ENCODE measurements around the gene CCDC68.

The CCDC68 gene

DNA sequence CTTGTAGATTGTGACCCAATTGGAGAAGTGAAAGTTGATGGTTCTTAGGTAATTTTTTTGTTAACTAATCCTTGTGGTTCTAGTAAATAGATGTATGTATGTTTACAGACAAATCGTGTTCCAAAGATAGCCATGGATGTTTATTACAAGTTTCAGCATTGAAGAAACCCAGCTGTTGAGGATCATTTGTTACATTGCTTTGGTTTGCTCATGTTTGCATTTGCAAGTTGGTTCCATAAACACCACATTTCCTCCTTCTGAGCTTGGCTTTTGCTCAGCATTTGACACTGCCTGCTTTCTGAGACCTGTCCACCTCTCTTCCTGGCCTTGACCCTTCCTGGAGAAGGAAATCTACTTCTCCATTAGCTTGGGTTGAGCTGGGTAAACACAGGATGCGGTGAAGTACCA lies 1.8 kb upstream of the CCDC68 start:
- Histone ChIP-seq H3K4me3 (ENCODE audit: low read depth, low read length) (no peak overlapping the region), H3K36me3 (ENCODE audit: control insufficient read depth in 2 of 2, insufficient read depth in 1 of 2, low read length in 2 of 2) (no peaks in the 10 kb centered on the region), H3K4me1 (ENCODE audit: control insufficient read depth, insufficient read depth, low read length) (peaks cover 8% of the 10 kb centered on the region; the same call in 1 of the 2 replicates), H3K27ac (ENCODE audit: extremely low read depth, low read depth, low read length) (no peak overlapping the region), H3K9me3 (ENCODE audit: control insufficient read depth, insufficient read depth, low read depth, low read length) (no peaks in the 10 kb centered on the region)
- TF ChIP-seq, protein P1, sequence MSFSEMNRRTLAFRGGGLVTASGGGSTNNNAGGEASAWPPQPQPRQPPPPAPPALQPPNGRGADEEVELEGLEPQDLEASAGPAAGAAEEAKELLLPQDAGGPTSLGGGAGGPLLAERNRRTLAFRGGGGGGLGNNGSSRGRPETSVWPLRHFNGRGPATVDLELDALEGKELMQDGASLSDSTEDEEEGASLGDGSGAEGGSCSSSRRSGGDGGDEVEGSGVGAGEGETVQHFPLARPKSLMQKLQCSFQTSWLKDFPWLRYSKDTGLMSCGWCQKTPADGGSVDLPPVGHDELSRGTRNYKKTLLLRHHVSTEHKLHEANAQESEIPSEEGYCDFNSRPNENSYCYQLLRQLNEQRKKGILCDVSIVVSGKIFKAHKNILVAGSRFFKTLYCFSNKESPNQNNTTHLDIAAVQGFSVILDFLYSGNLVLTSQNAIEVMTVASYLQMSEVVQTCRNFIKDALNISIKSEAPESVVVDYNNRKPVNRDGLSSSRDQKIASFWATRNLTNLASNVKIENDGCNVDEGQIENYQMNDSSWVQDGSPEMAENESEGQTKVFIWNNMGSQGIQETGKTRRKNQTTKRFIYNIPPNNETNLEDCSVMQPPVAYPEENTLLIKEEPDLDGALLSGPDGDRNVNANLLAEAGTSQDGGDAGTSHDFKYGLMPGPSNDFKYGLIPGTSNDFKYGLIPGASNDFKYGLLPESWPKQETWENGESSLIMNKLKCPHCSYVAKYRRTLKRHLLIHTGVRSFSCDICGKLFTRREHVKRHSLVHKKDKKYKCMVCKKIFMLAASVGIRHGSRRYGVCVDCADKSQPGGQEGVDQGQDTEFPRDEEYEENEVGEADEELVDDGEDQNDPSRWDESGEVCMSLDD (tag by site-specific recombination; IDR thresholded peaks at IDR 0.05), result no peak
- CTCF ChIA-PET, result interaction anchor here (0.5 to 0.6 kb wide), 2 partner anchors 59 to 664 kb away, joined by 3 to 4 read pairs; no protein-coding TSS in a partner anchor
- POLR2A ChIA-PET, result no interaction called here

DNA sequence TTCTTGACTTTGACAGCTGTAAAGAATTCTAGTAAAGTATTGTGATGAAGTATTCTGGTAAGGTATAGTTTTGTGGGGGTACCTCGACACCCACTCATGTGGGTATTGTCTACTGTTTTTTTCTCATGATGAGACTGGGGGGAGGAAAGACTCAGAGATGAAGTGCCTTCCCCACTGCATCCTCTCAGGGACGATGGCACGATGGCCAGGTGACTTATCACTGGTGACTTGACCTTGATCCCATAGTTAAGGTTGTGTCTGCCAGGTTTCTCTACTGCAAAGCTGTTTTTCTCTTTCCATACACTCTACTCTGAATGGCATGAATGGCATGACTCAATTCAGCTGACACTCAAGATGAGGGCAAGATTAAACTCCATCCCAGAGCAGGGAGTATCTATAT lies 936 bp upstream of the CCDC68 start:
- H3K36me3 ChIP-seq (ENCODE audit: control insufficient read depth in 2 of 2, insufficient read depth in 1 of 2, low read length in 2 of 2), result no peaks in the 10 kb centered on the region
- no peak overlapping the region for H3K4me3 ChIP-seq (ENCODE audit: low read depth, low read length)
- H3K4me1 ChIP-seq (ENCODE audit: control insufficient read depth, insufficient read depth, low read length), result peaks cover 8% of the 10 kb centered on the region; the same call in 1 of the 2 replicates
- TF ChIP-seq, protein P2, sequence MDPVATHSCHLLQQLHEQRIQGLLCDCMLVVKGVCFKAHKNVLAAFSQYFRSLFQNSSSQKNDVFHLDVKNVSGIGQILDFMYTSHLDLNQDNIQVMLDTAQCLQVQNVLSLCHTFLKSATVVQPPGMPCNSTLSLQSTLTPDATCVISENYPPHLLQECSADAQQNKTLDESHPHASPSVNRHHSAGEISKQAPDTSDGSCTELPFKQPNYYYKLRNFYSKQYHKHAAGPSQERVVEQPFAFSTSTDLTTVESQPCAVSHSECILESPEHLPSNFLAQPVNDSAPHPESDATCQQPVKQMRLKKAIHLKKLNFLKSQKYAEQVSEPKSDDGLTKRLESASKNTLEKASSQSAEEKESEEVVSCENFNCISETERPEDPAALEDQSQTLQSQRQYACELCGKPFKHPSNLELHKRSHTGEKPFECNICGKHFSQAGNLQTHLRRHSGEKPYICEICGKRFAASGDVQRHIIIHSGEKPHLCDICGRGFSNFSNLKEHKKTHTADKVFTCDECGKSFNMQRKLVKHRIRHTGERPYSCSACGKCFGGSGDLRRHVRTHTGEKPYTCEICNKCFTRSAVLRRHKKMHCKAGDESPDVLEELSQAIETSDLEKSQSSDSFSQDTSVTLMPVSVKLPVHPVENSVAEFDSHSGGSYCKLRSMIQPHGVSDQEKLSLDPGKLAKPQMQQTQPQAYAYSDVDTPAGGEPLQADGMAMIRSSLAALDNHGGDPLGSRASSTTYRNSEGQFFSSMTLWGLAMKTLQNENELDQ (tag by site-specific recombination; IDR thresholded peaks at IDR 0.05; ENCODE audit: low read depth), result no peak
- TF ChIP-seq ZNF629 (tag by site-specific recombination; IDR thresholded peaks at IDR 0.05) (no peak), ZNF791 (tag by site-specific recombination; IDR thresholded peaks at IDR 0.05) (no peak), ZNF146 (tag by site-specific recombination; IDR thresholded peaks at IDR 0.05) (no peak), KLF9 (tag by site-specific recombination; IDR thresholded peaks at IDR 0.05; ENCODE audit: low read depth) (no peak), ZNF274 (IDR thresholded peaks at IDR 0.05; ENCODE audit: low read length) (no peak), ZNF274 (tag by site-specific recombination; IDR thresholded peaks at IDR 0.05; ENCODE audit: borderline replicate concordance) (no peak), ZNF202 (tag by site-specific recombination; IDR thresholded peaks at IDR 0.05; ENCODE audit: borderline replicate concordance) (no peak), ZNF311 (tag by site-specific recombination; IDR thresholded peaks at IDR 0.05; ENCODE audit: borderline replicate concordance) (no peak), ZNF501 (tag by site-specific recombination; IDR thresholded peaks at IDR 0.05) (no peak)
- TF ChIP-seq, protein P3, sequence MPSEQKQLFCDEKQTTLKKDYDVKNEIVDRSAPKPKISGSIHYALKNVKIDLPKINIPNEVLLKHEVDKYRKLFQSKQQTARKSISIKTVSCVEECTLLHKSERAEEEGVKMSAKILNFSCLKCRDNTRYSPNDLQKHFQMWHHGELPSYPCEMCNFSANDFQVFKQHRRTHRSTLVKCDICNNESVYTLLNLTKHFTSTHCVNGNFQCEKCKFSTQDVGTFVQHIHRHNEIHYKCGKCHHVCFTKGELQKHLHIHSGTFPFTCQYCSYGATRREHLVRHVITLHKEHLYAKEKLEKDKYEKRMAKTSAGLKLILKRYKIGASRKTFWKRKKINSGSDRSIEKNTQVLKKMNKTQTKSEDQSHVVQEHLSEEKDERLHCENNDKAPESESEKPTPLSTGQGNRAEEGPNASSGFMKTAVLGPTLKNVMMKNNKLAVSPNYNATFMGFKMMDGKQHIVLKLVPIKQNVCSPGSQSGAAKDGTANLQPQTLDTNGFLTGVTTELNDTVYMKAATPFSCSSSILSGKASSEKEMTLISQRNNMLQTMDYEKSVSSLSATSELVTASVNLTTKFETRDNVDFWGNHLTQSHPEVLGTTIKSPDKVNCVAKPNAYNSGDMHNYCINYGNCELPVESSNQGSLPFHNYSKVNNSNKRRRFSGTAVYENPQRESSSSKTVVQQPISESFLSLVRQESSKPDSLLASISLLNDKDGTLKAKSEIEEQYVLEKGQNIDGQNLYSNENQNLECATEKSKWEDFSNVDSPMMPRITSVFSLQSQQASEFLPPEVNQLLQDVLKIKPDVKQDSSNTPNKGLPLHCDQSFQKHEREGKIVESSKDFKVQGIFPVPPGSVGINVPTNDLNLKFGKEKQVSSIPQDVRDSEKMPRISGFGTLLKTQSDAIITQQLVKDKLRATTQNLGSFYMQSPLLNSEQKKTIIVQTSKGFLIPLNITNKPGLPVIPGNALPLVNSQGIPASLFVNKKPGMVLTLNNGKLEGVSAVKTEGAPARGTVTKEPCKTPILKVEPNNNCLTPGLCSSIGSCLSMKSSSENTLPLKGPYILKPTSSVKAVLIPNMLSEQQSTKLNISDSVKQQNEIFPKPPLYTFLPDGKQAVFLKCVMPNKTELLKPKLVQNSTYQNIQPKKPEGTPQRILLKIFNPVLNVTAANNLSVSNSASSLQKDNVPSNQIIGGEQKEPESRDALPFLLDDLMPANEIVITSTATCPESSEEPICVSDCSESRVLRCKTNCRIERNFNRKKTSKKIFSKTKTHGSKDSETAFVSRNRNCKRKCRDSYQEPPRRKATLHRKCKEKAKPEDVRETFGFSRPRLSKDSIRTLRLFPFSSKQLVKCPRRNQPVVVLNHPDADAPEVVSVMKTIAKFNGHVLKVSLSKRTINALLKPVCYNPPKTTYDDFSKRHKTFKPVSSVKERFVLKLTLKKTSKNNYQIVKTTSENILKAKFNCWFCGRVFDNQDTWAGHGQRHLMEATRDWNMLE (tag by site-specific recombination; conservative IDR thresholded peaks at IDR 0.05; ENCODE audit: low read depth), result no peak
- ChIA-PET CTCF (interaction anchor here (0.6 kb wide), 1 partner anchor 58 kb away, joined by 4 read pairs; no protein-coding TSS in a partner anchor), POLR2A (no interaction called here)
- no peaks in the 10 kb centered on the region for H3K9me3 ChIP-seq (ENCODE audit: control insufficient read depth, insufficient read depth, low read depth, low read length)
- no peak overlapping the region for H3K27ac ChIP-seq (ENCODE audit: extremely low read depth, low read depth, low read length)

Measured in HEK293 (cell line).